ENCODE measurements around the gene FOSL1.

DNA sequence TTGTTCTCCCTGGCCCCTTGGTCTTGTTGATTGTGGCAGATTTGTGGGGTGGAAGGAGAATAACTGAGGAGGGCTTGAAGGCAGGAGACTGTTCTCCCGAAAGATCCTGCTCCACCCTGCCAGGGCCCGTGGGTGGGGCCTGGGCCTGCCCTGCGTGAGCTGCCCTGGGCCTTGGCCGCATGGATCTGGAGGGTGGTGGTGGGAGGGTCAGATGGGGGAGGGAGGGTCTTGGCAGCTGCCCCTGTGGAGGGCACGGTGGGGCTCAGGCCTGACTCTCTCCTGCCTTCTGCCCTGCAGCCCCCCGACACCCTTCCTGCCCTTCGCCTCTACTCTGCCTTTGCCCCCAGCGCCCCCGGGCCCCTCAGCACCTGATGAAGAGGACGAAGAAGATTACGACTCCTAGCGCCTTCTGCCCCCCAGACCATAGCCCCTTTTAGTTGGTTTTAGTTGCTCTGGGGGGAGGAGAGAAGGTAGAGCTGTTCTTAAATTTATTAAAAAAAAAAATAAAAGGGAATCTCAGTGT lies 20.9 kb upstream of the FOSL1 start:
- TF ChIP-seq, protein P1, sequence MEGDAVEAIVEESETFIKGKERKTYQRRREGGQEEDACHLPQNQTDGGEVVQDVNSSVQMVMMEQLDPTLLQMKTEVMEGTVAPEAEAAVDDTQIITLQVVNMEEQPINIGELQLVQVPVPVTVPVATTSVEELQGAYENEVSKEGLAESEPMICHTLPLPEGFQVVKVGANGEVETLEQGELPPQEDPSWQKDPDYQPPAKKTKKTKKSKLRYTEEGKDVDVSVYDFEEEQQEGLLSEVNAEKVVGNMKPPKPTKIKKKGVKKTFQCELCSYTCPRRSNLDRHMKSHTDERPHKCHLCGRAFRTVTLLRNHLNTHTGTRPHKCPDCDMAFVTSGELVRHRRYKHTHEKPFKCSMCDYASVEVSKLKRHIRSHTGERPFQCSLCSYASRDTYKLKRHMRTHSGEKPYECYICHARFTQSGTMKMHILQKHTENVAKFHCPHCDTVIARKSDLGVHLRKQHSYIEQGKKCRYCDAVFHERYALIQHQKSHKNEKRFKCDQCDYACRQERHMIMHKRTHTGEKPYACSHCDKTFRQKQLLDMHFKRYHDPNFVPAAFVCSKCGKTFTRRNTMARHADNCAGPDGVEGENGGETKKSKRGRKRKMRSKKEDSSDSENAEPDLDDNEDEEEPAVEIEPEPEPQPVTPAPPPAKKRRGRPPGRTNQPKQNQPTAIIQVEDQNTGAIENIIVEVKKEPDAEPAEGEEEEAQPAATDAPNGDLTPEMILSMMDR (IDR thresholded peaks at IDR 0.05; ENCODE audit: insufficient read depth, low read length, poor library complexity, severe bottlenecking): no peak
- TF ChIP-seq EZH2phosphoT487 (conservative IDR thresholded peaks at IDR 0.05; ENCODE audit: low read length): no peak
